ENCODE data around the gene C5orf24. TPM values are rescaled to one million over a fixed set of nuclear protein-coding genes. Genes with fewer than 3 reads are reported as not detected.

The C5orf24 gene
- total RNA-seq, 1 experiment from 2014 or later = 22.5 TPM

GRCh38 chr5:134835623-134836022, 10.1 kb upstream of the C5orf24 start:
- Histone ChIP-seq H3K4ac (ENCODE audit: low read depth, low read length) (no peak overlapping the region), H3K4me2 (ENCODE audit: insufficient read depth, insufficient read length, low read length) (no peak overlapping the region), H2BK12ac (ENCODE audit: insufficient read length, low read depth, low read length) (no peak overlapping the region), H2BK15ac (ENCODE audit: low read depth, low read length) (no peak overlapping the region), H4K5ac (ENCODE audit: insufficient read length, low read depth, low read length) (no peak overlapping the region), H3K27me3 (ENCODE audit: insufficient read depth, low read length) (no peaks in the 10 kb centered on the region), H2BK5ac (ENCODE audit: insufficient read length, low read length) (no peak overlapping the region), H3K27ac (ENCODE audit: insufficient read length, low read depth, low read length) (no peak overlapping the region), H3K23ac (ENCODE audit: insufficient read length, low read depth, low read length) (no peak overlapping the region), H3K14ac (ENCODE audit: insufficient read depth, low read length) (no peak overlapping the region), H3K56ac (ENCODE audit: insufficient read length, low read depth, low read length) (no peak overlapping the region), H3K9me3 (ENCODE audit: control insufficient read depth, low read depth, low read length) (no peaks in the 10 kb centered on the region), H3T11ph (ENCODE audit: low read length) (no peak overlapping the region), H3K79me1 (ENCODE audit: insufficient read depth, low read depth, low read length, poor library complexity, severe bottlenecking) (no peaks in the 10 kb centered on the region), H3K4me1 (ENCODE audit: insufficient read depth, low read length) (no peaks in the 10 kb centered on the region), H3K23me2 (ENCODE audit: insufficient read length, low read depth, low read length, poor library complexity, severe bottlenecking) (no peaks in the 10 kb centered on the region), H3K18ac (ENCODE audit: insufficient read length, low read depth, low read length) (no peak overlapping the region), H2AK5ac (ENCODE audit: insufficient read length, low read length) (no peak overlapping the region), H4K8ac (replicated peaks; ENCODE audit: insufficient read length, low read depth, low read length) (no peak overlapping the region), H4K91ac (ENCODE audit: insufficient read length, low read depth, low read length) (no peak overlapping the region), H4K20me1 (ENCODE audit: control insufficient read depth, insufficient read depth, insufficient read length) (no peaks in the 10 kb centered on the region), H2AFZ (ENCODE audit: low read length) (no peak overlapping the region), H3K79me2 (ENCODE audit: insufficient read depth, low read length) (no peaks in the 10 kb centered on the region), H2BK120ac (ENCODE audit: low read depth, low read length, poor library complexity, severe bottlenecking) (no peak overlapping the region), H3K9ac (ENCODE audit: extremely low read depth, insufficient read length, low read length) (no peak overlapping the region), H2BK20ac (ENCODE audit: low read depth, low read length, poor library complexity, severe bottlenecking) (no peak overlapping the region)
- no peak overlapping the region for H3K27ac Mint-ChIP-seq
- no peaks in the 10 kb centered on the region for H3K4me1 Mint-ChIP-seq
- no peak for TF ChIP-seq CTCF (conservative IDR thresholded peaks at IDR 0.05)
- H3K4me3 Mint-ChIP-seq = no peak overlapping the region
- no peak for DNase-seq
- H3K36me3 Mint-ChIP-seq (ENCODE audit: insufficient read depth in 1 of 3, low read depth in 3 of 3) = peaks cover 31 to 67% (median 47%) of the 10 kb centered on the region in 3 experiments
- no CpG with 5 or more reads among the region's 2 CpGs for WGBS (ENCODE audit: extremely low coverage, insufficient read length, low lambda C conversion rate)
- H3K9me3 Mint-ChIP-seq = no peaks in the 10 kb centered on the region
- no peaks in the 10 kb centered on the region for H3K27me3 Mint-ChIP-seq (ENCODE audit: low read depth)

Data from H9 (cell line).